Coronary artery (tissue), 2 donors: Measurements from ENCODE around the gene SYNJ2.

Source experiments
- DNase-seq: peaks from one replicate; pipeline ENCODE4 v3.0.0-alpha.2; 2017; ENCODE audit warnings: low spot score
- H3K27ac ChIP-seq, 2 donors: fragments of 200-600 bp; sonication (generic); one replicate each; pipeline ENCODE4 v1.5.1; 2016 to 2019
- H3K4me3 ChIP-seq: fragments of 200-600 bp; sonication (generic); 2 replicates; pipeline ENCODE4 v1.5.1; 2016; ENCODE audit warnings: mild to moderate bottlenecking, moderate library complexity
- TF ChIP-seq, protein P1 (sequence below): fragments of 200-600 bp; sonication (generic); IDR thresholded peaks from one replicate; pipeline ENCODE4 v1.5.1; 2019; ENCODE audit warnings: antibody characterized with exemption

Gene SYNJ2

DNA sequence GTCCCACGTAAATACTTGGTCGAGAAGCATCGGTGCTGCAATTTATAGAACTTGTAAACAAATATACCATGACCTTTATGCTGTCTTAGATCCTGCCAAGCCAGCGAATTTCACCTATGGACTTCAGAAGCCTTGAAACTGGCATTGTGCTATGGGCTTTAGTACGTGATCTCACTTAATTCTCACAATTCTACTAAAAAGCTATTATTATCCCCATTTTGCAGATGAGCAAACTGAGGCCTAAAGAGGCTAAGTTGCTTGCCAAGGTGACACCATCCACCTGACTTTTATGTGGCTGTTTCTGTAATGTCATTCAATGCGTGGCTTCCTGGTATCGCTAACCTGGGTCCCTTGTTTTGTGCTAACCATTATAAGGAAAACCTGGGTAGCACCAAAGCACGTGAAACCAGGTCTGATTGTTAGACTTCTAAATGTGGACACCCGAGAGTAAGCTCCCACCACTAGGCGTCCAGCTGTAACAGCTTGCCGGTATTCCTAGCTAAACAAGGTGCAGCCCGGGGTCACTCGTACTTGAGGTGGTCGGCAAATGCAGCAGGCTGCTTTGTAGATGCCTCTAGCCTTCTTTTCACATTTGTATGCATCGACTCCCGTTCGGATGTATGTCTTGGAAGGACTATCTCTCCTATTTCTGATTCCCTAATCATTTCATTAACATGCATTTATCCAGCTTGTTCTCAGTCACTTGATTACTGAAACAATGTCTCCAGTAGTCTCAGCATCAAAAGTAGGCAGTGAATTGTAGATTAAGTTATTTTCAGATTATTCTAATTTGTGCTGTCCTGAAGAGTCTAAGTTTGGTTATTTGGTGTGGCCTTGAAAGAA, 1.1 kb downstream of the SYNJ2 start:
- peak overlapping the region; percentile 28 to 34 for H3K27ac ChIP-seq
- TF ChIP-seq, protein P1, sequence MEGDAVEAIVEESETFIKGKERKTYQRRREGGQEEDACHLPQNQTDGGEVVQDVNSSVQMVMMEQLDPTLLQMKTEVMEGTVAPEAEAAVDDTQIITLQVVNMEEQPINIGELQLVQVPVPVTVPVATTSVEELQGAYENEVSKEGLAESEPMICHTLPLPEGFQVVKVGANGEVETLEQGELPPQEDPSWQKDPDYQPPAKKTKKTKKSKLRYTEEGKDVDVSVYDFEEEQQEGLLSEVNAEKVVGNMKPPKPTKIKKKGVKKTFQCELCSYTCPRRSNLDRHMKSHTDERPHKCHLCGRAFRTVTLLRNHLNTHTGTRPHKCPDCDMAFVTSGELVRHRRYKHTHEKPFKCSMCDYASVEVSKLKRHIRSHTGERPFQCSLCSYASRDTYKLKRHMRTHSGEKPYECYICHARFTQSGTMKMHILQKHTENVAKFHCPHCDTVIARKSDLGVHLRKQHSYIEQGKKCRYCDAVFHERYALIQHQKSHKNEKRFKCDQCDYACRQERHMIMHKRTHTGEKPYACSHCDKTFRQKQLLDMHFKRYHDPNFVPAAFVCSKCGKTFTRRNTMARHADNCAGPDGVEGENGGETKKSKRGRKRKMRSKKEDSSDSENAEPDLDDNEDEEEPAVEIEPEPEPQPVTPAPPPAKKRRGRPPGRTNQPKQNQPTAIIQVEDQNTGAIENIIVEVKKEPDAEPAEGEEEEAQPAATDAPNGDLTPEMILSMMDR = no peak
- DNase-seq = peak; percentile 74
- H3K4me3 ChIP-seq = peak overlapping the region; percentile 94

DNA sequence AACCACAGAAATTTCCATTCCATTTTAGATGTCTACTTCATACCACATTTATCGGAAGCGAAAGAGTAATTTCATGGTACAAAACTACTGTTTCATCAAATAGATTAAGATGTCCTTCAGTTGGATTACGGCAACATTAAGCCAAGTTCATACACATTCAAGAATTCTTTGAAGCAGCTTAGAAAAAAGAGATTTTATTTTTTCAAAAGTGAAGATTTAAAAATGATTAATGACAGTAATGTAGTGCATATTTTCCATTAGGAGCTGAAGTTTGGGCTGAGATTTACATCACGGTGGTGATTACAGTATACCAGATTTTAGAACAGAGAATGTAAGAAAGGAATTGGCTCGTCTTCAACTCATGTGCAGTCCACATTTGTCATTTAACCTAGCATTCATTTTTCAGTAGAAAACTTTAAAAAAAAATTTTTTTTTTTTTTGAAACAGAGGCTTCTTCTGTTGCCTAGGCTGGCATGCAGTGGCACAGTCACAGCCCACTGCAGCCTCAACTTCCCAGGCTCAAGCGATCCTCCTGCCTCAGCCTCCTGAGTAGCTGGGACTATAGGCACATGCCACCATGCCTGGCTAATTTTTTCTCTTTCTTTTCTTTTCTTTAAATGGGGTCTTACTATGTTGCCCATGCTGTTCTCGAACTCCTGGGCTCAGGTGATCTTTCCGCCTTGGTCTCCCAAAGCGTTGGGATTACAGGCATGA, 1.9 kb downstream of the SYNJ2 start:
- peak; percentile 35 for DNase-seq

DNA sequence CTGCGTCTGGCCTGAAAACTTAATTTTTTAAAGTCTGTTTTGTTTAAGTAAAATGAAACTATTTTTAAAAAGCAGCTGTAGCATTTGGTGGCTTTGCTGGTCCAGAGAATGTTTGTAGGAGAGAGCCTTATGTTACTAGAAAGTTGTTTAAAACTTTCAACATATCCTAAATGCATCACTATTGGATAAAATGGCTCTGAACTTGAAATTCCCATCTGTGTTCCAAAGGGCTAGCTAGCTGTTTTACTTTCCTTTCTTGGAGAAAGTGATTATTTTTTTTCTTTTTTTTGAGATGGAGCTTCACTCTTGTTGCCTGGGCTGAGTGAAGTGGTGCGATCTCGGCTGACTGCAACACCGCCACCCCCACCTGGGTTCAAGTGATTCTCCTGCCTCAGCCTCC, 2.5 kb downstream of the SYNJ2 start:
- no peak overlapping the region for H3K4me3 ChIP-seq
- DNase-seq = no peak
- TF ChIP-seq, protein P1 = no peak
- peak overlapping the region in 1 of 2 donors; percentile 34 for H3K27ac ChIP-seq

More for the DNA sequence above, 1.9 kb downstream of the SYNJ2 start:
- H3K4me3 ChIP-seq = peak overlapping the region; percentile 94
- H3K27ac ChIP-seq = peak overlapping the region; percentile 28 to 34
- TF ChIP-seq, protein P1 = no peak

DNA sequence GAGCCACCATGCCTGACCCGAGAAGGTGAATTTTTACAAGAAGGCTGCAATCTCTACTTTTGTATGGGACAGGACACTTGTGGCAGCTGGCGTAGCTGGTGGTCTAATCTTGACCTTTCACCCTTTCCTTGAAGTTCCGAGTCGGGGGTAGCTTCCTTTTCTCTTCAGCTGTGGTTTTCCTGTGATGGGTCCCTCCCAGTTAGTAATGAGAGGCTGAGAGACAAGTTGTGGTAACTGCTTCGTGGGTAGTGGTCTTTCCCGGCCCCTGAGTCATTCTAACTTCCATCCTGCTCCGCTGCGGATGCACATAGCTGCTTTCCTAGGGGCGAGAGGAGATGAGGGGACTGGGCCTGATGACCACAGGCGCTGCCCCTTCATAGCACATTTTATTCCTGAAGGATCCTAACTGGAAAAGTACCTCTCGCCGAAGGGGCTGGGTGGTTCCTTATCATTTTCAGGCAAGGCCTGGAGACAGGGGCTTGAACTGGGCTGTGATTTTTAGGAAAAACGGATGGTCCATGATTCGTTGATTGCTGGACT, 3.1 kb downstream of the SYNJ2 start:
- Histone ChIP-seq H3K4me3 (no peak overlapping the region), H3K27ac (no peak overlapping the region)
- TF ChIP-seq, protein P1 = no peak
- DNase-seq = no peak

DNA sequence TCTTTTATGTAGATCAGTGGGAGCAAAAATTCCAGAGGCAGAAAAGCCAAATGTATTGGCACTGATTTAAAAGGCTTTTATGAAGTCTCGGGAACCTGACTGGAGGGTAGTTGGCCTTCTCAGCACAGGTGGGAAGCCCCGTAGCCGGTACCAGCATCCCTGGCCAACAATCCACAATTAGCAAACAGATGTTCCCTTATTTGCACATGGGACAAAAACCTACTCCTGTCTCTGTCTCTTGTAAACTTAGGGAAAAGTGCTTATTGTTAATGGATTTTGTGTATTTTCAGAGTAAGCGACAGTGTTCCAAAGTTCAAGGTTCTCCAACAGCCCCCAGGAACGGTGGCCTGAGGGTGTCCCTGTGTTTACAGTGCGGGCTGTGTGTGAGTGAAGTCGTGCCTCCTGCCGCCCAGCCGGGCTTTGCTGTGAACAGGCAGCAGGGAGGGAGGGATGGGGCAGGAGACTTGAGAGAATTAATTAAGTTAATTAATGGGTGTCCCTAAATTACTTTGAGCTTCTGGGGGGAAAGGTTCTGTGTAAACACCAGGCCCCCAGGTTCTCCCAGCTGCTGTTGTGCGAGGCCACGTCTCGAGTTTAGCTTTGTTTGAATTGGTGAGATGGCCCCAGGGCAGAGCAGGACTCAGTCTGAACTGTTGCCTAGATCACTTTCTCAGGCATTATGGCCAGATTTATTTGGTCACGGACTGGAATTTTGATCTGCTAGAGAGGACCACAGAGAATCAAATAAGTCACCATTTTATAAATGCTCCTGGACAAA, 3.9 kb downstream of the SYNJ2 start:
- H3K4me3 ChIP-seq = no peak overlapping the region
- TF ChIP-seq, protein P1 = no peak
- no peak for DNase-seq
- no peak overlapping the region for H3K27ac ChIP-seq

DNA sequence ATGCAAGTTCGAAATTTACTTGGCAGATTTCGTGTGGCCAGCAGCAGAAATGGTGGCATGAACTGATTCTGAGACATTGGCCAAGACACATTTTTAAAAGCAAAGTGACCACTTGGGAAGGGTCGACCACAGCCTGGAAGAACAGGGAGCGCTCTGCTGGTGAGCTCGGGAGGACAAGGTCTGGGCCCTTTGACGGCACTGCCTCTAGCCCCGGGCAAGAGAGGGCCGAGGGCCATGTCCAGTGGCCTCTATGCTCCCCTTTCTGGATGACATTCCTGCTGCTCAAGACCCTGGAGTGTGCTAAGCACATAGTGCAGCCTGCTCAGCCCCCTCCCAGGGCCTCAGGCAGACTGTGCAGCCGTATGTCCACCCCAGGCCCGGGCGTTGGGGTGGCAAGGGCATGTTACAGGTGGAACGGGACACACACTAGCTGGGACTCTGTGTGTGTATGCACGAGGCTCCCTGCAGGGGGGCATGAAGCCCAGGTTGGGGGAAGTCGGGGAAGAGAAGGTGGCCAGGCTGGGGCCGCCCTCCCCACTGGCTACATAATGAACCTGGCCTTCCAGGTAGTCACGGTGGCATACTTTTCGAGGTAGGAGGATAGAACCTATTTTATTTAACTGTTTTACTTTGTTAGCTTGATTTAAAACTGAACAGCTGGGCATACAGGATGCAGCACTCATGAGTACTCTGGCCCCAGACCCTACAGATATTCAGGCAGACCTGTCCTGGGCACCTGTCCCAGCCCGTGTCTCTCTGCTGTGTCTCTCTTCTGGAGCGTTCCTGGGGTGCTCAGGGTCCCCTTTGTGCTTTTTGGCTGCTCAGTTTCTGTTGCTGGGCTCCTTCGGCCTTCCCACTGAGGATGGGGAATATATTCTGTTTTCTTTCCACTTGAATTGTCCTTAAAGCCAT, 6.4 kb downstream of the SYNJ2 start:
- DNase-seq = no peak
- H3K4me3 ChIP-seq = no peak overlapping the region
- TF ChIP-seq, protein P1 = no peak
- H3K27ac ChIP-seq = no peak overlapping the region
